GM21515 (cell line): Measurements from ENCODE around the gene POM121L2.

Source experiments
- ATAC-seq: cut with Tn5 transposase; IDR thresholded peaks from one replicate; pipeline ENCODE4 v1.9.1; 2021; ENCODE audit not compliant: unreplicated experiment

POM121L2 gene

DNA sequence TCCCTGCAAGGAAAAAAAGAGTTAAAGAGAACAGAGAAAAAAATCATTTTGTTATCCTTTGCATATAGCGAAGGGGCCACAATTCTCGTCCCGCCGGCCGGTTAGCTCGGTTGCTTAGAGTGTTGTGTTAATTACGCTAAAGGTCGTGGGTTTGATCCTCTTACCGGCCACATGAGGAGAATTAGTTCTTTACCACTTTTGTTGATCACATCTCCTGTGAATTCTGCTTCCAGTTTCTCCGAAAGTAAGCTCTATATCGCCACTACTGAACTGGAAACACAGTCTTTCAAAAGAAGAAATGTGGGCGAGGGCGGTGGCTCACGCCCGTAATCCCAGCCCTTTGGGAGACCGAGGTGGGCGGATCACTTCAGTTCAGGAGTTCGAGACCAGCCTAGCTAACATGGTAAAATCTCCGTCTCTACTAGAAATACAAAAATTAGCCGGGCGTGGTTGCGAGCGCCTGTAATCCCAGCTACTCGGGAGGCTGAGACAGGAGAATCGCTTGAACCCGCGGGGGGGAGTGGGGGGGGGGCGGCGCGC, 51.2 kb downstream of the POM121L2 start:
- no peak for ATAC-seq

DNA sequence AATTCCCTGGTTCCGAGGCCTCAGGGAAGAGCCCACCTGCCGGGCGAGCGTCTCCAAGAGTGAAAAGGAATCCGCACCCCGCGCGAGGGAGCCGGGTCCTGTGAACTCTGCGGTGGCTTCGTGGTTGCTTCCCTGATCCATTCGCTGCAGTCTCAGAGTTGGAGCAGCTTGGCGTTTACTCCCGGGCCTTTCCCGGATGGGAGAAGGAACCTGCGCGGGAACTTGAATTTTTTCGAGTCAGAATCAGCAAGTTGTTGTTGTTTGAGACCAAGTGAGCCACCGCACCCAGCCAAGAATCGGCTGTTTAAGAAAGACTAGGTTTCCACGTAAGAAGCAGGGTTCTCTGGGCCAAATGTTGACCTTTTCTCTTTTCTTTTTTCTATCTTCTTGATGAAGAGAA, 51.7 kb downstream of the POM121L2 start:
- no peak for ATAC-seq
